Measurements from ENCODE around the gene IZUMO3.

DNA sequence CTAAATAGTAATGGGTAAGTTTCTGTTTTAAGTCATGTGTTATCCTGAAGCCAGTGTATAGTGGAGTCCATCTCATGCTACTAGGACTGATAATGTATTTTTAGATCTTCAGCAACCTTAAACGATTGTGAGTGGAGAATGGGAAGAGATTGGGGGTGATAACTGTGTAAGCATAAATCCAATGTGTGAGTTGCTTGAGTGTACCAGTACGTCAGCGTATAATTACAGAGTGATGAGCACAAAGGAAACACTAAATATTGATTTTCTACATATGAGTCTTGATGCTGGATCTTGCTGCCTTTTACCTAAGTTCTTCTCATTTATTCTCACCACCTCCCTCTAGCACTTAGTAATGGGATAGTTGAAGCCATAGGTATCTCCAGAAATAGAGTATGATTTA, 16.3 kb upstream of the IZUMO3 start:
- TF ChIP-seq, protein P1, sequence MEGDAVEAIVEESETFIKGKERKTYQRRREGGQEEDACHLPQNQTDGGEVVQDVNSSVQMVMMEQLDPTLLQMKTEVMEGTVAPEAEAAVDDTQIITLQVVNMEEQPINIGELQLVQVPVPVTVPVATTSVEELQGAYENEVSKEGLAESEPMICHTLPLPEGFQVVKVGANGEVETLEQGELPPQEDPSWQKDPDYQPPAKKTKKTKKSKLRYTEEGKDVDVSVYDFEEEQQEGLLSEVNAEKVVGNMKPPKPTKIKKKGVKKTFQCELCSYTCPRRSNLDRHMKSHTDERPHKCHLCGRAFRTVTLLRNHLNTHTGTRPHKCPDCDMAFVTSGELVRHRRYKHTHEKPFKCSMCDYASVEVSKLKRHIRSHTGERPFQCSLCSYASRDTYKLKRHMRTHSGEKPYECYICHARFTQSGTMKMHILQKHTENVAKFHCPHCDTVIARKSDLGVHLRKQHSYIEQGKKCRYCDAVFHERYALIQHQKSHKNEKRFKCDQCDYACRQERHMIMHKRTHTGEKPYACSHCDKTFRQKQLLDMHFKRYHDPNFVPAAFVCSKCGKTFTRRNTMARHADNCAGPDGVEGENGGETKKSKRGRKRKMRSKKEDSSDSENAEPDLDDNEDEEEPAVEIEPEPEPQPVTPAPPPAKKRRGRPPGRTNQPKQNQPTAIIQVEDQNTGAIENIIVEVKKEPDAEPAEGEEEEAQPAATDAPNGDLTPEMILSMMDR (IDR thresholded peaks at IDR 0.05; ENCODE audit: control extremely low read depth in 1 of 3, insufficient read depth in 1 of 3, low read depth in 1 of 3, low read length in 3 of 3), result no peak
- TF ChIP-seq ZNF274 (IDR thresholded peaks at IDR 0.05; ENCODE audit: borderline replicate concordance, extremely low read depth, low read length) (no peak), CREB1 (IDR thresholded peaks at IDR 0.05) (no peak), POLR2A (IDR thresholded peaks at IDR 0.05; ENCODE audit: control extremely low read depth in 1 of 2, low read depth in 2 of 2, low read length in 2 of 2) (no peak), PHF8 (conservative IDR thresholded peaks at IDR 0.05; ENCODE audit: low read depth, low read length) (no peak), EP300 (IDR thresholded peaks at IDR 0.05; ENCODE audit: borderline replicate concordance in 1 of 2, low read depth in 2 of 2, low read length in 2 of 2) (no peak), MAX (IDR thresholded peaks at IDR 0.05) (no peak), SUZ12 (IDR thresholded peaks at IDR 0.05; ENCODE audit: low read length) (no peak), RAD21 (IDR thresholded peaks at IDR 0.05 in 1 of 2, conservative IDR thresholded peaks at IDR 0.05 in 1 of 2; ENCODE audit: low read depth in 2 of 2, low read length in 2 of 2) (no peak), SP1 (IDR thresholded peaks at IDR 0.05; ENCODE audit: low read depth, low read length) (no peak), SP2 (IDR thresholded peaks at IDR 0.05; ENCODE audit: low read length) (no peak), JUN (IDR thresholded peaks at IDR 0.05; ENCODE audit: low read depth, low read length) (no peak)
- TF ChIP-seq, protein P2, sequence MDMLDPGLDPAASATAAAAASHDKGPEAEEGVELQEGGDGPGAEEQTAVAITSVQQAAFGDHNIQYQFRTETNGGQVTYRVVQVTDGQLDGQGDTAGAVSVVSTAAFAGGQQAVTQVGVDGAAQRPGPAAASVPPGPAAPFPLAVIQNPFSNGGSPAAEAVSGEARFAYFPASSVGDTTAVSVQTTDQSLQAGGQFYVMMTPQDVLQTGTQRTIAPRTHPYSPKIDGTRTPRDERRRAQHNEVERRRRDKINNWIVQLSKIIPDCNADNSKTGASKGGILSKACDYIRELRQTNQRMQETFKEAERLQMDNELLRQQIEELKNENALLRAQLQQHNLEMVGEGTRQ (IDR thresholded peaks at IDR 0.05; ENCODE audit: low read length), result no peak
- TF ChIP-seq, protein P3, sequence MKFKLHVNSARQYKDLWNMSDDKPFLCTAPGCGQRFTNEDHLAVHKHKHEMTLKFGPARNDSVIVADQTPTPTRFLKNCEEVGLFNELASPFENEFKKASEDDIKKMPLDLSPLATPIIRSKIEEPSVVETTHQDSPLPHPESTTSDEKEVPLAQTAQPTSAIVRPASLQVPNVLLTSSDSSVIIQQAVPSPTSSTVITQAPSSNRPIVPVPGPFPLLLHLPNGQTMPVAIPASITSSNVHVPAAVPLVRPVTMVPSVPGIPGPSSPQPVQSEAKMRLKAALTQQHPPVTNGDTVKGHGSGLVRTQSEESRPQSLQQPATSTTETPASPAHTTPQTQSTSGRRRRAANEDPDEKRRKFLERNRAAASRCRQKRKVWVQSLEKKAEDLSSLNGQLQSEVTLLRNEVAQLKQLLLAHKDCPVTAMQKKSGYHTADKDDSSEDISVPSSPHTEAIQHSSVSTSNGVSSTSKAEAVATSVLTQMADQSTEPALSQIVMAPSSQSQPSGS (IDR thresholded peaks at IDR 0.05; ENCODE audit: low read length), result no peak
